ENCODE data around the gene IGFL1. TPM values are rescaled to one million over a fixed set of nuclear protein-coding genes. Genes with fewer than 3 reads are reported as not detected.
"Not testable (repeated sequence)": the region's sequence is repeated elsewhere in the genome, so short reads cannot be mapped to it uniquely, and the experiment has no call there.

The IGFL1 gene
- total and polyA plus RNA-seq, 10 of the 15 experiments (the other 5 are each of a cell fraction or from before 2014, with no cell fraction given) = not detected

GRCh38 chr19:46221152-46221551, 8.4 kb upstream of the IGFL1 start (continued):
- no peak for TF ChIP-seq REST (IDR thresholded peaks at IDR 0.05; ENCODE audit: low read depth, low read length)
- TF ChIP-seq SIX5 (IDR thresholded peaks at IDR 0.05; ENCODE audit: low read depth, low read length, severe bottlenecking) = no peak

- no peak for TF ChIP-seq BCL11A (IDR thresholded peaks at IDR 0.05; ENCODE audit: low read depth, low read length)
- TF ChIP-seq REST (IDR thresholded peaks at IDR 0.05; ENCODE audit: low read depth, low read length) = peak; percentile 51; the same call in 1 of the 2 replicates
- WGBS (ENCODE audit: insufficient coverage, insufficient replicate concordance, low lambda C conversion rate, missing lambda C conversion rate) = 7% methylated on average over 7 of the region's 7 CpGs
- Histone ChIP-seq H3K27me3 (replicated peaks in 1 of 2; ENCODE audit: control insufficient read depth in 2 of 2, insufficient read depth in 2 of 2, low read length in 1 of 2) (no peaks in the 10 kb centered on the region; a peak in 2 of 4 replicates), H2AFZ (ENCODE audit: control insufficient read depth, low read depth, low read length) (no peak overlapping the region), H4K20me1 (ENCODE audit: control insufficient read depth, insufficient read depth) (no peaks in the 10 kb centered on the region), H3K4me2 (ENCODE audit: control insufficient read depth, insufficient read depth) (no peak overlapping the region), H3K36me3 (ENCODE audit: control insufficient read depth in 2 of 2, insufficient read depth in 2 of 2, low read length in 1 of 2) (no peaks in the 10 kb centered on the region), H3K4me3 (no peak overlapping the region), H3K27ac (ENCODE audit: control insufficient read depth, insufficient read depth) (no peak overlapping the region), H3K79me2 (ENCODE audit: control insufficient read depth, insufficient read depth, low read length) (no peaks in the 10 kb centered on the region), H3K9ac (ENCODE audit: control insufficient read depth, insufficient read depth, low read length) (no peak overlapping the region), H3K9me3 (replicated peaks; ENCODE audit: control insufficient read depth, insufficient read depth, low read length) (no peaks in the 10 kb centered on the region), H3K4me1 (ENCODE audit: control insufficient read depth, insufficient read depth, low read length) (no peaks in the 10 kb centered on the region)
- intact Hi-C loops (cut with micrococcal nuclease; ENCODE audit: unreplicated experiment) (no loop called here), in situ Hi-C loops (cut with MboI) (no loop called here)
- ATAC-seq (no peak), FAIRE-seq (no peak), DNase-seq (ENCODE audit: low read depth, low spot score) (no peak)
- no TSS peak for BruUV-seq (replicated peaks)
- RAD21 ChIA-PET (ENCODE audit: unreplicated experiment) = no interaction called here
- CTCF ChIA-PET = no interaction called here
- POLR2A ChIA-PET = no interaction called here
- SMC1A ChIA-PET (ENCODE audit: uncharacterized antibody, unreplicated experiment) = no interaction called here
Observed at GRCh38 chr19:46221981-46222610, 7.4 kb upstream of the IGFL1 start.

DNA sequence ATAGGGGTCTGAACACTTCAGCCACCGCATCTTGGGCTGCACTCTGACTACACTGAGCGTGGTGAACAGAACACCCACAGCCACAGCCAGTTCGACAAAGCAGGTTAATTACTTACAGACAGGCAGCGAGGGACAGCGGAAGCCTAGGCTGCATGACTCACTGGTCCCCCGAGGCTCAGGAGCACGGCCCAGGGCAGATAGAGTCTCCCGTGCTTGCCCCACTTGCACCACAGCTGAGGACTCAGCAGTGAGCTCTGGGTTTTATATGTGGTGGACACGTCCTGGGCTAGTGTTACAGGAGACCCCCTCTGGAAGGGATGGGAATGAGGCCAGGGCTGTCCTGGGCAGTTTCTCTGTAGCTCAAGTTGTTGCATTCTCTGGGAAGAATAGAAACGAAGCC, 5.8 kb upstream of the IGFL1 start:
- H3K27me3 ChIP-seq (replicated peaks in 1 of 2; ENCODE audit: control insufficient read depth in 2 of 2, insufficient read depth in 2 of 2, low read length in 1 of 2); in situ Hi-C loops (cut with MboI); DNase-seq (ENCODE audit: low read depth, low spot score); H3K36me3 ChIP-seq (ENCODE audit: control insufficient read depth in 2 of 2, insufficient read depth in 2 of 2, low read length in 1 of 2); BruUV-seq (replicated peaks); ATAC-seq; RAD21 ChIA-PET (ENCODE audit: unreplicated experiment); H3K4me1 ChIP-seq (ENCODE audit: control insufficient read depth, insufficient read depth, low read length); CTCF ChIA-PET; POLR2A ChIA-PET; SMC1A ChIA-PET (ENCODE audit: uncharacterized antibody, unreplicated experiment); H3K27ac ChIP-seq (ENCODE audit: control insufficient read depth, insufficient read depth); H3K9me3 ChIP-seq (replicated peaks; ENCODE audit: control insufficient read depth, insufficient read depth, low read length); H4K20me1 ChIP-seq (ENCODE audit: control insufficient read depth, insufficient read depth); intact Hi-C loops (cut with micrococcal nuclease; ENCODE audit: unreplicated experiment); H3K9ac ChIP-seq (ENCODE audit: control insufficient read depth, insufficient read depth, low read length); H2AFZ ChIP-seq (ENCODE audit: control insufficient read depth, low read depth, low read length); H3K4me2 ChIP-seq (ENCODE audit: control insufficient read depth, insufficient read depth); H3K79me2 ChIP-seq (ENCODE audit: control insufficient read depth, insufficient read depth, low read length); FAIRE-seq; H3K4me3 ChIP-seq: not testable (repeated sequence)
- WGBS (ENCODE audit: insufficient coverage, insufficient replicate concordance, low lambda C conversion rate, missing lambda C conversion rate) = 26% methylated on average over 8 of the region's 10 CpGs

Measured in GM12878 (cell line).